GM19463 (cell line): ENCODE measurements around the gene TMEFF2.

Source experiments
- ATAC-seq: cut with Tn5 transposase; IDR thresholded peaks from one replicate; pipeline ENCODE4 v1.9.1; 2021; ENCODE audit warnings: mild to moderate bottlenecking, moderate library complexity; ENCODE audit not compliant: unreplicated experiment

TMEFF2 gene

GRCh38 chr2:191913796-191914195 lies 280.9 kb downstream of the TMEFF2 start:
- ATAC-seq = no peak

GRCh38 chr2:191912764-191913163 lies 282.0 kb downstream of the TMEFF2 start:
- no peak for ATAC-seq

DNA sequence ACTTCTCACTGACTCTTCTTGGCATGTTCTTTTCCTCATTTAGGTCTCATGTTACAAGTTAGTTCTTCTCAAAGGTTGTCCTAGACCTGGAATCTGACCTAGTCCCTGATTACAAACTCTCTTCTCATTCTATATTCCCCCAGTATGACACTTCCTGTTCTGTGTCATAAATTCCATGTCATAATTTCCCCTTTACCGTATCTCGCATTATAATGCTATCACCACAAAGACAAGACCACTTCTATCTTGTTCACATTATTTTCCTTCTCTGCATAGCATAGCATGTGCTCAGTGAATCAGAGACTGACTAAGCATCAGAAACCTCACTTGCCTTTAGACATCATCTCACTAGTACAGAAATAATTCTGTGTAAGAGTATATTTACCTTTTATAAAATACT lies 284.2 kb downstream of the TMEFF2 start:
- no peak for ATAC-seq

- no peak for ATAC-seq
Measured at GRCh38 chr2:191908874-191909273, 285.9 kb downstream of the TMEFF2 start.

DNA sequence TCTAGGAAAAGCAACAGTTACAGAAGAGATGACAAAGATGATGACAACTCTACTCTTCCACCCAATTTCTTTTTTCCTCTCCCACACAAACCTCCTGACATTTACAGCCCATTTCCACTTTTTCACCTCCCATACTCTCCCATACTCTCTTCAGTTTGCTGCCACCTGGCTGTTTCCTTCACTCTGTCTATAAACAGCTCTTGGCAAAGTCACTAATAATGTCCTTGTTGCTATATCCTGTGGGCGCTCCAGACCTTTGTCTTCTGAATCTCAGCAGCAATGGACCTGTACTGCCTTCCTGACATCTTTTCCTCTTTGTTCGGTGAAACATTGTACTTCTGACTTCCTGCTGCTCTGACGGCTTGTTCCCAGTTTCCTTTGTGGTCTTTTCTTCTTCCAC lies 287.2 kb downstream of the TMEFF2 start:
- ATAC-seq = no peak

DNA sequence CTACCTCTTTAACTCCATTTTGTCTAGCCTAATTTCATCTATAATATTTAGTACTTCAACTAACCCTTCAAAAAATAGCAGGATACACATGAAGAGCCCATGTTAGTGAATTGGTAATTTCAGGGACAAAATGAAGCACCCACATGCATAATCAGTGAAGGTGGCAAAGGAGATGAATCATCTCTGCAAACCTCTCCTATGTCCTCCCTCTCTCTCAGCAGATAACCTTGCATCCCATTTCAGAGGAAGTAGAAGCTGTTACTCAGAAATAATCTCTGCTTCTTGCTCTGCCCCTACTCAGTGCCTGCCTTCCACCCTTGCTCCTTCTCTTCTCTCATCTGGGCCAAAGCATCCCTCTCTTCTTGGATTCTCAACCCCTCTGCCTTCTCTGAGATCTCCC lies 287.6 kb downstream of the TMEFF2 start:
- no peak for ATAC-seq

GRCh38 chr2:191905336-191905735 lies 289.4 kb downstream of the TMEFF2 start:
- no peak for ATAC-seq

GRCh38 chr2:191901031-191901430 lies 293.7 kb downstream of the TMEFF2 start:
- ATAC-seq = no peak

GRCh38 chr2:191899410-191899809 lies 295.3 kb downstream of the TMEFF2 start:
- no peak for ATAC-seq
